ENCODE results near the gene CLASP2.

- TF ChIP-seq GATA3 (IDR thresholded peaks at IDR 0.05; ENCODE audit: low read depth, low read length) (no peak), GATA2 (IDR thresholded peaks at IDR 0.05; ENCODE audit: low read depth, low read length) (no peak)
Measured at GRCh38 chr3:33717866-33718594, at the start of gene CLASP2.
